HL-60 (cell line): ENCODE measurements around the gene LIPC.

Source experiments
- DNase-seq, 2 experiments: peaks; one replicate each; pipeline ENCODE4 v3.0.0-alpha.2; 2010 to 2020; ENCODE audit warnings: low read depth in 1 of 2, low spot score in 1 of 2
- H3K27ac ChIP-seq: fragments of 250-450 bp; sonication (Bioruptor Pico); replicated peaks from 2 replicates; pipeline ENCODE4 v1.5.1; 2020; ENCODE audit warnings: mild to moderate bottlenecking, moderate library complexity
- H3K27me3 ChIP-seq: fragments of 250-450 bp; sonication (Bioruptor Pico); 2 replicates; pipeline ENCODE4 v1.5.1; 2021; ENCODE audit warnings: mild to moderate bottlenecking, moderate library complexity; ENCODE audit not compliant: insufficient read depth, poor library complexity, severe bottlenecking
- H3K4me3 ChIP-seq: replicated peaks from 2 replicates; pipeline ENCODE4 v1.5.1; 2011; ENCODE audit warnings: mild to moderate bottlenecking, control low read depth, low read length; ENCODE audit not compliant: insufficient read depth
- CTCF ChIP-seq: IDR thresholded peaks from one replicate; pipeline ENCODE4 v1.5.1; 2011; ENCODE audit warnings: low read length, control low read depth, inconsistent platforms; ENCODE audit not compliant: insufficient read depth
- GABPA ChIP-seq: IDR thresholded peaks from 2 replicates; pipeline ENCODE4 v1.6.1; 2012; ENCODE audit warnings: low read depth
- POLR2AphosphoS5 ChIP-seq: IDR thresholded peaks from 2 replicates; pipeline ENCODE4 v1.6.1; 2012; ENCODE audit warnings: low read depth
- REST ChIP-seq: IDR thresholded peaks from 2 replicates; pipeline ENCODE4 v1.6.1; 2012; ENCODE audit warnings: low read depth; ENCODE audit not compliant: insufficient replicate concordance
- SPI1 ChIP-seq: IDR thresholded peaks from 2 replicates; pipeline ENCODE4 v1.6.1; 2012; ENCODE audit warnings: low read depth, mild to moderate bottlenecking, borderline replicate concordance

The LIPC gene

GRCh38 chr15:58512522-58512921 is 80.7 kb downstream of the LIPC start:
- no peaks in the 10 kb centered on the region for H3K27me3 ChIP-seq
- TF ChIP-seq REST (no peak), GABPA (no peak), POLR2AphosphoS5 (no peak), CTCF (no peak), SPI1 (no peak)
- no peak overlapping the region for H3K4me3 ChIP-seq
- no peak for DNase-seq
- no peak overlapping the region for H3K27ac ChIP-seq

GRCh38 chr15:58513008-58513407 is 81.2 kb downstream of the LIPC start:
- TF ChIP-seq SPI1, result no peak
- TF ChIP-seq REST, result no peak
- TF ChIP-seq GABPA, result no peak
- TF ChIP-seq CTCF, result no peak
- TF ChIP-seq POLR2AphosphoS5, result no peak
- Histone ChIP-seq H3K4me3 (no peak overlapping the region), H3K27ac (no peak overlapping the region), H3K27me3 (no peaks in the 10 kb centered on the region)
- no peak for DNase-seq

- H3K4me3 ChIP-seq, result no peak overlapping the region
- H3K27ac ChIP-seq, result no peak overlapping the region
- DNase-seq, result no peak
- TF ChIP-seq REST (no peak), SPI1 (no peak)
- H3K27me3 ChIP-seq, result no peaks in the 10 kb centered on the region
Observed at GRCh38 chr15:58513726-58514336, 82.0 kb downstream of the LIPC start.
